PFSK-1 (cell line): ENCODE data around the gene MN1.

Experiments
- FOXP2 ChIP-seq: optimal IDR thresholded peaks from 2 replicates; pipeline ENCODE3; 2011; ENCODE audit warnings: borderline replicate concordance, control low read depth, inconsistent platforms; ENCODE audit not compliant: insufficient read depth; ENCODE audit errors: extremely low read length, extremely low read depth
- POLR2AphosphoS5 ChIP-seq: IDR thresholded peaks from 2 replicates; pipeline ENCODE4 v1.6.1; 2012; ENCODE audit warnings: low read depth, mild to moderate bottlenecking, control low read depth, low read length, moderate library complexity
- SIN3A ChIP-seq: IDR thresholded peaks from 2 replicates; pipeline ENCODE4 v1.6.1; 2012; ENCODE audit warnings: mild to moderate bottlenecking, low read length, moderate library complexity, borderline replicate concordance; ENCODE audit not compliant: insufficient read depth
- TAF1 ChIP-seq: IDR thresholded peaks from 2 replicates; pipeline ENCODE4 v1.6.1; 2012; ENCODE audit warnings: low read length, control low read depth, borderline replicate concordance; ENCODE audit not compliant: insufficient read depth
- TF ChIP-seq, protein P1 (sequence below), 2 experiments: IDR thresholded peaks; 2 replicates each; pipeline versions ENCODE4 v1.6.1 to v1.8.0; 2011 to 2012; ENCODE audit warnings: low read depth in 2 of 2, low read length in 2 of 2, control low read depth in 1 of 2, inconsistent platforms in 1 of 2, mild to moderate bottlenecking in 1 of 2, moderate library complexity in 1 of 2; ENCODE audit not compliant: insufficient read depth in 1 of 2

Gene MN1

DNA sequence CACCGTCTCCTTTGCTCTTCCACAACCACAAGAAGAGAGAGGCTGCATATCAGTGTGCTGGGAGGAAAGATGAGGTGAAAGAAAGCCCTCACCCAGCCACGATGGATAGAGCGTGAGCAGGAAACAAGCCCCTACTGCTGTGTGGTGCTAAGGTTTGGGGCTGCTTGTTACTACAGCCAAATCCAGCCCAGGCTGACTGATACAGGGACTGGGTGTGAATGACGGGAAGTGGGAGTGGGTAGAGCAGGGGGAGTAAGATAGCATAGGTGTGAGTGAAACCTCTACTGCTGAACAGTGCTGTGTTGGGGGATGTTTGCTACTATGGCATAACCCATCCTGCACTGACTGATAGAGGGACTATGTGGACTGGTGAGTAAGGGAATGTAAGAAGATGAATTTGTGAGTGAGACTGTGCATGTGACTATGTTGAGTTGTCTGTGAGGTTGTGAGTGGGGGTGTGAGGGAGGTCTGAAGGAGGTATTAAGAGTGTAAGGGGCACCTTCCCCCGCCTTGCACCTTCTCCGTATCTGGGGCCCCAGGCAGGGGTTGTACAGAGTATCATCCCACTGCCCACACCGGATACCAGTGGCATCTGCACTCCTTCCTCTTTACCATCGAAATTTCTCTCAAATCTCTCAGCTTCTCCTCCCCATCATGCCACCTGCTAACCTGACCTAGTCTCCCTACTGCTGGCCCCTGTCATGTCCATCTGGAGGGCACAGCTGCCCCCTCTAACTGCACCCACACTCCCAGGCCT is 91.5 kb downstream of the MN1 start:
- TF ChIP-seq SIN3A (no peak), POLR2AphosphoS5 (no peak), FOXP2 (no peak), TAF1 (no peak)
- TF ChIP-seq, protein P1, sequence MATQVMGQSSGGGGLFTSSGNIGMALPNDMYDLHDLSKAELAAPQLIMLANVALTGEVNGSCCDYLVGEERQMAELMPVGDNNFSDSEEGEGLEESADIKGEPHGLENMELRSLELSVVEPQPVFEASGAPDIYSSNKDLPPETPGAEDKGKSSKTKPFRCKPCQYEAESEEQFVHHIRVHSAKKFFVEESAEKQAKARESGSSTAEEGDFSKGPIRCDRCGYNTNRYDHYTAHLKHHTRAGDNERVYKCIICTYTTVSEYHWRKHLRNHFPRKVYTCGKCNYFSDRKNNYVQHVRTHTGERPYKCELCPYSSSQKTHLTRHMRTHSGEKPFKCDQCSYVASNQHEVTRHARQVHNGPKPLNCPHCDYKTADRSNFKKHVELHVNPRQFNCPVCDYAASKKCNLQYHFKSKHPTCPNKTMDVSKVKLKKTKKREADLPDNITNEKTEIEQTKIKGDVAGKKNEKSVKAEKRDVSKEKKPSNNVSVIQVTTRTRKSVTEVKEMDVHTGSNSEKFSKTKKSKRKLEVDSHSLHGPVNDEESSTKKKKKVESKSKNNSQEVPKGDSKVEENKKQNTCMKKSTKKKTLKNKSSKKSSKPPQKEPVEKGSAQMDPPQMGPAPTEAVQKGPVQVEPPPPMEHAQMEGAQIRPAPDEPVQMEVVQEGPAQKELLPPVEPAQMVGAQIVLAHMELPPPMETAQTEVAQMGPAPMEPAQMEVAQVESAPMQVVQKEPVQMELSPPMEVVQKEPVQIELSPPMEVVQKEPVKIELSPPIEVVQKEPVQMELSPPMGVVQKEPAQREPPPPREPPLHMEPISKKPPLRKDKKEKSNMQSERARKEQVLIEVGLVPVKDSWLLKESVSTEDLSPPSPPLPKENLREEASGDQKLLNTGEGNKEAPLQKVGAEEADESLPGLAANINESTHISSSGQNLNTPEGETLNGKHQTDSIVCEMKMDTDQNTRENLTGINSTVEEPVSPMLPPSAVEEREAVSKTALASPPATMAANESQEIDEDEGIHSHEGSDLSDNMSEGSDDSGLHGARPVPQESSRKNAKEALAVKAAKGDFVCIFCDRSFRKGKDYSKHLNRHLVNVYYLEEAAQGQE (IDR thresholded peaks at IDR 0.05; ENCODE audit: insufficient read depth in 1 of 2, low read depth in 2 of 2, low read length in 2 of 2), result no peak

DNA sequence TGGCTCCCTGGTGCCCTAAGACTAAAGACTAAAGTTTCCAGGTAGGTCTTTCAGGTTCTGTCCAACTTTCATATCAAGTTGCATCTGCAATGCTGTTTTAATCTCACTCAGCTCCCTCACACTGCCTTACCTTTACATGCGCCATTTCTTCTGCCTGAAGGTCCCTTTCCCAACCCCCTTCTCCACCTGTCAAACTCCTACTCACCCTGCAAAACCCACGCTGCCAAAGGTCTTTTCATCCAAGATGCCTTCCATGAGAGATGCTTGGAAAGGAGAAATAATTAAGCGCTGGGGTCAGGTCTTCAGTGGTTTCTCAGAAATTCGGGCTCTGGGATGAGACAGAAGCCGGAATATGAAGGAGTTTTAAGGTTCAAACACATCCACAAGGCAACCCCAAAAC is 95.1 kb downstream of the MN1 start:
- TF ChIP-seq SIN3A, result no peak
- TF ChIP-seq POLR2AphosphoS5, result no peak
- no peak for TF ChIP-seq TAF1

DNA sequence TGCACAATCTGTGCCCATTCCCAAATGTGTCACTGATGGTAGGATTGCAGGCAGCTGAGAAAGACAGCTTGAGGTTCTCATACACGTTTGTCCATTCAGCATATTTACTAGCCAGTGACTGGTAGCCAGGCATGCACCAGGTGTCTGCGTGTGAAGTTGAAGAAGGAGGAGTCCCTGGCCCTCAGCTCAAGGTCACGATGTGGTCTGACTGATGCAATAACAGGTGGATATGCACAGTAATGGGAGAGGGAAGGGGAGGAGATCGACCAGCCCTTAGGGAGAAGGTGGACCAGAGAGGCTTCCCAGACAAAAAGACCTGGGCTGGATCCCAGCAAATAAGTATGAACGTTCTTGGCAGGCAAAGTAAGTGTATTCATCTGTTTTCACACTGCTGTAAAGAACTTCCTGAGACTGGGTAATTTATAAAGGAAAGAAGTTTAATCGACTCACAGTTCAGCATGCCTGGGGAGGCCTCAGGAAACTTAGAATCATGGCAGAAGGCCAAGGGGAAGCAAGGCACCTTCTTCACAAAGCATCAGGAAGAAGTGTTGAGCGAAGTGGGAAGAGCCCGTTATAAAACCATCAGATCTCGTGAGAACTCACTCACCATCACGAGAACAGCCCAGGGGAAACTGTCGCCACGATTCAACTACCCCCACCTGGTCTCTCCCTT is 96.0 kb downstream of the MN1 start:
- TF ChIP-seq, protein P1 (IDR thresholded peaks at IDR 0.05; ENCODE audit: insufficient read depth in 1 of 2, low read depth in 2 of 2, low read length in 2 of 2), result no peak
- TF ChIP-seq TAF1, result no peak
- TF ChIP-seq FOXP2, result no peak
- TF ChIP-seq SIN3A, result no peak
- no peak for TF ChIP-seq POLR2AphosphoS5

DNA sequence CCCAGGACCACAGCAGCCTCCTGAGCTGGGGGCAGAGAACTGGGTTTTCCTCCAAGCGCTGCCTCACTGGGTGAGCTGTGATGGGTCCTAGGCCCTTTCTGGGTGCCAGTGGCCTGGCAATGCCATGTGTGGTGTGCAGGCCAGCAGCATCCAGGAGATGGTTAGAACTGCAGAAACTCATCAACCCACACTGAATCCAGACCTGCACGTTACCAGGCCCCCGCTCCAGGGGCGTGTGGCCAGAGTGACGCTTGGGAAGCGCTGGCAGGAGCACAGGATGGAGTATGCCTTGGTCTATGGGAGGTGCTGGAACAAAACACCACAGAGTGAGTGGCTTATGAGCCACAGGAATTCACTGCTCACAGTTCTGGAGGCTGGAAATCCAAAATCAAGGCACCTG is 97.0 kb downstream of the MN1 start:
- no peak for TF ChIP-seq SIN3A
- no peak for TF ChIP-seq FOXP2
- TF ChIP-seq, protein P1 (IDR thresholded peaks at IDR 0.05; ENCODE audit: insufficient read depth in 1 of 2, low read depth in 2 of 2, low read length in 2 of 2), result no peak
- no peak for TF ChIP-seq POLR2AphosphoS5
- TF ChIP-seq TAF1, result no peak

DNA sequence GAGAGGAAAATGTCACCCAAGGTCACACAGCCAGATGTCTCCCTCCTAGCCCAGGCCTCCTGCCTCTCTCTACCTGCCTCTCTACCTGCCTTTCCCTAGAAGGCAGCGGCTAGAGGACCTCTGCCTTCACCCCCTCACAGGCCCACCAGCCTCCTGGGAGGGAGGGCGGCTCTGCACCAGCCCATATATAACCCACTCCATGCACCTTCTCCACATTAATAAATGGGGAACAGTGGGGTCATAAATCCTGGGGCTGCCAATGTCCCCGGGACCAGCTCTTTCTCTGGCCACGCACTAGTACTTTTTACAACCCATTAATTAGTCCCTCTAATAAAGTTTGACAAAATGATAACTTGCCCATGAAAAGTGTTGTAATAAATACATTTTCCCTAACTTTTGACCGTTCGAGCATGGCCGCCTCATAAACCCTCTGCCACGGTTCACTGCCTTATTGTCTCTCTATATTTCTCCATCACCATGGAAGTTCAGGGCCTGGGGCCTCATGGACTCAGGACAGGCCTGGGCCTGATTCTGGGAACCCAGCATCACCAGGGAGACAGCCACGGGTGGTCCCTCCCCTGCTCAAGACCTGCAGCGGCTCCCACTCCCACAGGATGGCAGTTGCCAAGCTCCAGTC is 102.1 kb downstream of the MN1 start:
- TF ChIP-seq TAF1 (no peak), FOXP2 (no peak), SIN3A (no peak)
- TF ChIP-seq, protein P1 (IDR thresholded peaks at IDR 0.05; ENCODE audit: insufficient read depth in 1 of 2, low read depth in 2 of 2, low read length in 2 of 2), result no peak
